ENCODE results near the gene C2orf78.

- TF ChIP-seq POLR2AphosphoS5 (IDR thresholded peaks at IDR 0.05) (no peak), CTCF (IDR thresholded peaks at IDR 0.05 in 8 of 11, conservative IDR thresholded peaks at IDR 0.05 in 3 of 11) (no peak)
Measured at GRCh38 chr2:73772819-73773218, 11.2 kb upstream of the C2orf78 start.
